Esophagus squamous epithelium (tissue), 5 donors: ENCODE data around the gene ZDHHC14. TPM values are rescaled to one million over a fixed set of nuclear protein-coding genes. Genes with fewer than 3 reads are reported as not detected.

Experiments
- DNase-seq: peaks from one replicate; lab custom pipeline; 2025; lab: John Stamatoyannopoulos, UW
- H3K27ac ChIP-seq, 4 donors: fragments of 200-600 bp; sonication (generic); one replicate each; pipeline ENCODE4 v1.5.1; 2016 to 2019; ENCODE audit warnings: mild to moderate bottlenecking in 1 of 4
- H3K27me3 ChIP-seq, 4 donors: fragments of 200-600 bp; sonication (generic); 1 replicate in 3 of 4; 2 replicates in 1 of 4; pipeline versions ENCODE4 v1.5.1 to v1.6.0; 2017 to 2021; ENCODE audit warnings: antibody characterized with exemption in 1 of 4
- H3K36me3 ChIP-seq, 3 donors: fragments of 200-600 bp; sonication (generic); one replicate each; pipeline ENCODE4 v1.5.1; 2016 to 2019
- H3K4me1 ChIP-seq, 3 donors: fragments of 200-600 bp; sonication (generic); one replicate each; pipeline ENCODE4 v1.5.1; 2017 to 2019
- H3K4me3 ChIP-seq, 4 donors: fragments of 200-600 bp; sonication (generic); 1 replicate in 3 of 4; 2 replicates in 1 of 4; pipeline ENCODE4 v1.5.1; 2016 to 2019; ENCODE audit warnings: mild to moderate bottlenecking in 2 of 4, moderate library complexity in 1 of 4
- H3K9me3 ChIP-seq, 3 donors: fragments of 200-600 bp; sonication (generic); one replicate each; pipeline ENCODE4 v1.5.1; 2016 to 2019
- POLR2A ChIP-seq, 4 donors: fragments of 450-650 bp; IDR thresholded peaks; one replicate each; pipeline ENCODE4 v1.6.1; 2017; ENCODE audit warnings: antibody characterized with exemption in 4 of 4, mild to moderate bottlenecking in 4 of 4, moderate library complexity in 3 of 4
- WGBS, 2 donors: methylation state at CpG; one replicate each; pipeline ENCODE4 v1.1.5; 2018; 5-methylcytosine and 5-hydroxymethylcytosine counted together
- intact Hi-C: fragments of 100-400 bp; cut with DNase I; formaldehyde crosslinking; loops from one replicate; pipeline ENCODE4 v1.15.0; 2022
- total RNA-seq, 4 donors: library from RNA; depleted of rRNA; stranded (reverse); fragments of >200 nt; gene quantifications; one replicate each; pipeline ENCODE4 v1.1.0, GENCODE V29; 2016
- TF ChIP-seq, protein P1 (sequence below), 6 experiments: fragments of 450-650 bp in 4 of 6; fragments of 200-600 bp in 2 of 6; sonication (generic) in 2 of 6; IDR thresholded peaks; one replicate each; pipeline ENCODE4 v1.5.1; 2016 to 2019; ENCODE audit warnings: antibody characterized with exemption in 6 of 6, mild to moderate bottlenecking in 4 of 6, moderate library complexity in 4 of 6
- donor health status: DM: yes; HTN: yes; CAD: no.

ZDHHC14 gene
- total RNA-seq, 4 donors from 2014 or later = 6.1 to 15.6 (median 6.9) TPM

DNA sequence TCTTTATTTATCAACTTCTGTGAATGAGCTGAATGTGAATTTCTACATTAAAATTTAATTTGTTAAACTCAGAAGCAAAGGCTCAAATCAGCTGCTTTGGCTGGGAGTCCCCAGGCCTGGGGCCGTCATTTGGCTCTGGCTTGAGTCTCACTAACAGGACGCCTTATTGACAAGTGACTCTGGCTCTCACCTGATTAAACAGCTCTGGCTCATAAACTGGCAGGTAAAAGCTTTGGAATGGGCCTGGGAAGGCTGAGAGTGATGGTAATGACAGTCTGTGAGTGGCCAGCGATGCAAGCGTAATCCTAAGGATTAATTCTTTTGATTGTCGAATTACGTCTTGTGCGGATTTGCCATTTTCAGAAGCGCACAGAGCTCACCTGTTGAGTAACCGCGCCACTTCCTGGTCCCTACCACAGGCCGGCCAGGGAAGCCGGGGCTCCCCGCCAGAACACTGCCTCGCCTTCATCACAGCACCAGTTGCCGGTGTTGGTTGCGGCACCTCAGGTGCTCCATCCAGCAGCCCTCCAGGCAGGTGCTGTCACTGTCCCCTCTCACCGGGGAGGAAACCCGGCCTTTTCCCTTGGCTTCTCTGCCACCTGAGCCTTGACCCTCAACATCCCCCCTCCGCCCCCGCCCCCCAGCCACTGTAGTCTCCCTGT is 110.7 kb downstream of the ZDHHC14 start:
- H3K27ac ChIP-seq = no peak overlapping the region

DNA sequence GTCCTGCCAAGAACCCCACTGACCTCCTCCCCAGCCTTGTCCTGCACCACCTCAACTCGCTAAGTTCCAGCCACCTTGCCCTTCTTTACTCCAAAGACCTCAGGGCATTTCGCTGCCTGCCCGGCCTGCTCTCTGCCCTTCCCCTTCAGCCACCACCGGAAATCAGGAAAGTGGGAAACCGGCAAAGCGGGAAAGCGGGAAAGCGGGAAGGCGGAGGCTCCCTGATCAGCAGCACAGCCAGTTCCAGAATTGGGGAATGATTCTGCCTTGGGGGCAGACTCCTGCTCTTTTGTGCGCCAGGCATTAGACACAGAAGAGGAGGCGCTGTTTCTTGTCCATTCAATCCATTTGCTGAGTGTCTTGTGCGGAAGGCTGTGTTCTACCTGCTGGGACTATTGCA is 111.3 kb downstream of the ZDHHC14 start:
- TF ChIP-seq, protein P1, sequence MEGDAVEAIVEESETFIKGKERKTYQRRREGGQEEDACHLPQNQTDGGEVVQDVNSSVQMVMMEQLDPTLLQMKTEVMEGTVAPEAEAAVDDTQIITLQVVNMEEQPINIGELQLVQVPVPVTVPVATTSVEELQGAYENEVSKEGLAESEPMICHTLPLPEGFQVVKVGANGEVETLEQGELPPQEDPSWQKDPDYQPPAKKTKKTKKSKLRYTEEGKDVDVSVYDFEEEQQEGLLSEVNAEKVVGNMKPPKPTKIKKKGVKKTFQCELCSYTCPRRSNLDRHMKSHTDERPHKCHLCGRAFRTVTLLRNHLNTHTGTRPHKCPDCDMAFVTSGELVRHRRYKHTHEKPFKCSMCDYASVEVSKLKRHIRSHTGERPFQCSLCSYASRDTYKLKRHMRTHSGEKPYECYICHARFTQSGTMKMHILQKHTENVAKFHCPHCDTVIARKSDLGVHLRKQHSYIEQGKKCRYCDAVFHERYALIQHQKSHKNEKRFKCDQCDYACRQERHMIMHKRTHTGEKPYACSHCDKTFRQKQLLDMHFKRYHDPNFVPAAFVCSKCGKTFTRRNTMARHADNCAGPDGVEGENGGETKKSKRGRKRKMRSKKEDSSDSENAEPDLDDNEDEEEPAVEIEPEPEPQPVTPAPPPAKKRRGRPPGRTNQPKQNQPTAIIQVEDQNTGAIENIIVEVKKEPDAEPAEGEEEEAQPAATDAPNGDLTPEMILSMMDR (IDR thresholded peaks at IDR 0.05) = no peak
- no peak for TF ChIP-seq POLR2A (IDR thresholded peaks at IDR 0.05)
- DNase-seq = no peak
- Histone ChIP-seq H3K36me3 (no peaks in the 10 kb centered on the region), H3K9me3 (no peaks in the 10 kb centered on the region), H3K4me1 (peaks cover under 1 to 11% (median 5%) of the 10 kb centered on the region in 3 donors), H3K27ac (no peak overlapping the region), H3K27me3 (peaks cover 0 to 59% (median 2%) of the 10 kb centered on the region in 4 donors), H3K4me3 (no peak overlapping the region)
- 94 to 95% methylated on average over 4 to 8 of the region's 12 CpGs for WGBS, 2 donors
- intact Hi-C loops = no loop called here

More for the DNA sequence above, 110.7 kb downstream of the ZDHHC14 start:
- 80 to 91% methylated on average over 16 to 17 of the region's 20 CpGs for WGBS, 2 donors
- Histone ChIP-seq H3K4me3 (no peak overlapping the region), H3K27me3 (peaks cover 0 to 64% (median 2%) of the 10 kb centered on the region in 4 donors), H3K36me3 (no peaks in the 10 kb centered on the region), H3K4me1 (peaks cover 4 to 16% (median 5%) of the 10 kb centered on the region in 3 donors), H3K9me3 (no peaks in the 10 kb centered on the region)
- TF ChIP-seq POLR2A (IDR thresholded peaks at IDR 0.05) = no peak
- TF ChIP-seq, protein P1 (IDR thresholded peaks at IDR 0.05) = no peak
- no peak for DNase-seq
- intact Hi-C loops = no loop called here

DNA sequence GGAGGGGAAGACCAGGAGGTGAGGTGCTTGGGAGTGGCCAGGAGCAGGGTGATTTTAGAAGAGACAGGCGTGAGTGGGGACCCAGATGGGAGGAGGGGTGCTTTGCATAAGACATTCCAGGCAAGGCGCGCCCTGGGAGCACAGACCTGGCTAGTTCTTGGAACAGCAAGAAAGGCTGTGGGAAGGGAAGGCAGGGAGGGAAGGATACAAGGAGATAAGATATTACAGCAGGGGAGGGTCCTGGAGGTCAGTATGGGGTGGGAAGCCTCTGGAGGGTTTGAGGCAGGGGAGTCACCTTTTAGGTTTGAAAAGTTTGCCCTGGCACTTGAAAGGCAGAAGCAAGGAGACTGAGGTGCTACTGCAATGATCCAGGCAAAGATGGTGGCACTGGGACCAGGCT is 111.8 kb downstream of the ZDHHC14 start:
- DNase-seq = no peak
- Histone ChIP-seq H3K9me3 (no peaks in the 10 kb centered on the region), H3K27me3 (peaks cover 0 to 56% (median 2%) of the 10 kb centered on the region in 4 donors), H3K4me3 (no peak overlapping the region), H3K27ac (no peak overlapping the region), H3K4me1 (peaks cover 0 to 6% (median 3%) of the 10 kb centered on the region in 3 donors), H3K36me3 (no peaks in the 10 kb centered on the region)
- intact Hi-C loops = no loop called here
- WGBS, 2 donors = 93 to 97% methylated on average over 3 of the region's 3 CpGs
- TF ChIP-seq, protein P1 (IDR thresholded peaks at IDR 0.05) = no peak
- TF ChIP-seq POLR2A (IDR thresholded peaks at IDR 0.05) = no peak

DNA sequence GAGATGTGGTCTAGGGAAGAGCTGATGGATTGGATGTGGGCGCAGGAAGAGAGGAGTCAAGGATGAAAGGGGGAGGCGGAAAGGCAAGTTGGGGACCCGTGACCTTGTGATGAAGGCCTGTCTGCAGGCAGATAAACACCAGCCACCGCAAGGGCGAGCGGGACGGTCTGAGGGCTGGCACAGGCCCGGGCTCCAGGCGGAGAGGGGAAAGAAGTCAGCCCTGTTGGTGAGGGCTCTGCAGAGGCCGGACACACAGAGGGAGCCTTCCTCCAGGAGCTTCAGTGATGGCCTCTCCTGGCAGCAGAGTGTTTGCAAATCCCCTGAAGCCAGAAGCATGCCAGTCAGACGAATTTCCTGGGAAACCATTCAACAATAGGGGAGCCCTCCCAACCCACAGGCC is 112.2 kb downstream of the ZDHHC14 start:
- Histone ChIP-seq H3K27me3 (peaks cover 0 to 52% (median 2%) of the 10 kb centered on the region in 4 donors), H3K36me3 (no peaks in the 10 kb centered on the region), H3K27ac (no peak overlapping the region), H3K4me1 (peaks cover 0 to 1% (median 0%) of the 10 kb centered on the region in 3 donors), H3K9me3 (no peaks in the 10 kb centered on the region), H3K4me3 (no peak overlapping the region)
- intact Hi-C loops = no loop called here
- TF ChIP-seq, protein P1 (IDR thresholded peaks at IDR 0.05) = no peak
- TF ChIP-seq POLR2A (IDR thresholded peaks at IDR 0.05) = no peak
- WGBS, 2 donors = 94 to 96% methylated on average over 10 to 11 of the region's 11 CpGs
- DNase-seq = no peak

DNA sequence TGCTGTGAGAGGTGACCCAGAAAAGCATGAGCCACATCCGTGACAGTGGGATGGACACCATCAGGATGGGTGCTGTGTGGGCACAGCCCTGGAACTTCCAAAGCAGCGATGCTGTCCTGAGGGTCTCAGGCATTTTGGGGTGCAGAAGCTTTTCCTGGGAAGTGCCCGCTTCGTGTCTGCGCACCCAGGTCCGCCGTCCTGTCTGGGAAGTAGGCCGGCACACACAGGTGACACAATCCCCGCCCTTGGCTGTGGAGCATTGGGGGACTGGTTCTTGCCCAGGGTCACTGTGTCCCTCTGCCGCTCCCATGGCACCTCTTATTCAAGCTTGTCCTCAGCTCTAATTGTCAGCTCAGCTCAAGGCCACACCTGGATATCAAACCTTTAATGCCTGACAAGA is 112.6 kb downstream of the ZDHHC14 start:
- Histone ChIP-seq H3K27ac (no peak overlapping the region), H3K36me3 (no peaks in the 10 kb centered on the region), H3K4me1 (no peaks in the 10 kb centered on the region), H3K4me3 (no peak overlapping the region), H3K9me3 (no peaks in the 10 kb centered on the region), H3K27me3 (peaks cover 0 to 48% (median 2%) of the 10 kb centered on the region in 4 donors)
- no peak for TF ChIP-seq POLR2A (IDR thresholded peaks at IDR 0.05)
- TF ChIP-seq, protein P1 (IDR thresholded peaks at IDR 0.05) = no peak
- no peak for DNase-seq
- WGBS, 2 donors = 94 to 100% methylated on average over 3 to 8 of the region's 10 CpGs
- intact Hi-C loops = no loop called here
